ENCODE data around the gene TAS2R30.

The TAS2R30 gene

GRCh38 chr12:11154400-11154925, 20.0 kb upstream of the TAS2R30 start:
- DNase-seq (ENCODE audit: low read depth), result no peak
- TF ChIP-seq CTCF (conservative IDR thresholded peaks at IDR 0.05; ENCODE audit: low read depth, low read length), result no peak
- H3K4me3 ChIP-seq (ENCODE audit: low read length), result no peak overlapping the region

- DNase-seq (ENCODE audit: low read depth), result no peak
- no peak overlapping the region for H3K4me3 ChIP-seq (ENCODE audit: low read length)
- no peak for TF ChIP-seq CTCF (conservative IDR thresholded peaks at IDR 0.05; ENCODE audit: low read depth, low read length)
These were observed 18.3 kb upstream of the TAS2R30 start for GRCh38 chr12:11152725-11153124.

- no peak for DNase-seq (ENCODE audit: low read depth)
- no peak for TF ChIP-seq CTCF (conservative IDR thresholded peaks at IDR 0.05; ENCODE audit: low read depth, low read length)
- no peak overlapping the region for H3K4me3 ChIP-seq (ENCODE audit: low read length)
These were observed 16.4 kb upstream of the TAS2R30 start for GRCh38 chr12:11150832-11151231.

- no peak for TF ChIP-seq CTCF (conservative IDR thresholded peaks at IDR 0.05; ENCODE audit: low read depth, low read length)
- no peak for DNase-seq (ENCODE audit: low read depth)
- no peak overlapping the region for H3K4me3 ChIP-seq (ENCODE audit: low read length)
These were observed 13.0 kb upstream of the TAS2R30 start for GRCh38 chr12:11147420-11147819.

GRCh38 chr12:11144297-11144696, 9.9 kb upstream of the TAS2R30 start:
- H3K4me3 ChIP-seq (ENCODE audit: low read length), result no peak overlapping the region
- TF ChIP-seq CTCF (conservative IDR thresholded peaks at IDR 0.05; ENCODE audit: low read depth, low read length), result no peak
- no peak for DNase-seq (ENCODE audit: low read depth)

- no peak overlapping the region for H3K4me3 ChIP-seq (ENCODE audit: low read length)
- no peak for DNase-seq (ENCODE audit: low read depth)
- TF ChIP-seq CTCF (conservative IDR thresholded peaks at IDR 0.05; ENCODE audit: low read depth, low read length), result no peak
These were observed 8.9 kb upstream of the TAS2R30 start for GRCh38 chr12:11143352-11143751.

GRCh38 chr12:11136075-11136474, 1.6 kb upstream of the TAS2R30 start:
- TF ChIP-seq CTCF (conservative IDR thresholded peaks at IDR 0.05; ENCODE audit: low read depth, low read length), result no peak
- DNase-seq (ENCODE audit: low read depth), result no peak

More at GRCh38 chr12:11136075-11136474, 1.6 kb upstream of the TAS2R30 start:
- H3K4me3 ChIP-seq (ENCODE audit: low read length), result no peak overlapping the region
